ENCODE measurements around the gene IGSF23. TPM values are rescaled to one million over a fixed set of nuclear protein-coding genes. Genes with fewer than 3 reads are reported as not detected.

IGSF23 gene
- total and polyA plus RNA-seq, 7 donors = 0.23 to 0.30 TPM; not detected in 5

GRCh38 chr19:44660081-44660480, 46.7 kb downstream of the IGSF23 start:
- peaks cover 5% of the 10 kb centered on the region for H3K4me1 ChIP-seq
- DNase-seq = no peak
- H3K27ac ChIP-seq = no peak overlapping the region
- no peaks in the 10 kb centered on the region for H3K9me3 ChIP-seq
- H3K27me3 ChIP-seq (ENCODE audit: insufficient read depth in 3 of 3, low read length in 2 of 3) = no peaks in the 10 kb centered on the region
- H3K4me3 ChIP-seq = no peak overlapping the region
- intact Hi-C loops (cut with DNase I) = no loop called here
- ATAC-seq = no peak
- no peak for TF ChIP-seq CTCF (IDR thresholded peaks at IDR 0.05)
- H3K36me3 ChIP-seq (ENCODE audit: insufficient read depth in 1 of 2, low read depth in 1 of 2) = peaks cover 18 to 100% of the 10 kb centered on the region in 2 donors
- 86 to 94% (median 88%) methylated on average over 4 of the region's 4 CpGs for WGBS, 3 donors

- WGBS, 3 donors = 89 to 93% (median 91%) methylated on average over 11 of the region's 11 CpGs
- TF ChIP-seq CTCF (IDR thresholded peaks at IDR 0.05) = no peak
- no peaks in the 10 kb centered on the region for H3K27me3 ChIP-seq (ENCODE audit: insufficient read depth in 3 of 3, low read length in 2 of 3)
- no peak overlapping the region for H3K27ac ChIP-seq
- no peak overlapping the region for H3K4me3 ChIP-seq
- DNase-seq (no peak), ATAC-seq (no peak)
- peaks cover 15 to 95% of the 10 kb centered on the region in 2 donors for H3K36me3 ChIP-seq (ENCODE audit: insufficient read depth in 1 of 2, low read depth in 1 of 2)
- H3K9me3 ChIP-seq = no peaks in the 10 kb centered on the region
- intact Hi-C loops (cut with DNase I) = no loop called here
- H3K4me1 ChIP-seq = peaks cover 5% of the 10 kb centered on the region
Observed at GRCh38 chr19:44661205-44661604, 47.8 kb downstream of the IGSF23 start.

- Histone ChIP-seq H3K9me3 (no peaks in the 10 kb centered on the region), H3K4me3 (no peak overlapping the region)
- 55 to 71% (median 68%) methylated on average over 7 of the region's 7 CpGs for WGBS, 3 donors
Observed at GRCh38 chr19:44661904-44662303, 48.5 kb downstream of the IGSF23 start.

GRCh38 chr19:44662691-44663385, 49.5 kb downstream of the IGSF23 start:
- H3K4me3 ChIP-seq = no peak overlapping the region
- H3K9me3 ChIP-seq = no peaks in the 10 kb centered on the region
- intact Hi-C loops (cut with DNase I) = no loop called here
- H3K36me3 ChIP-seq (ENCODE audit: insufficient read depth in 1 of 2, low read depth in 1 of 2) = peaks cover 13 to 84% of the 10 kb centered on the region in 2 donors
- 41 to 65% (median 50%) methylated on average over 7 of the region's 7 CpGs for WGBS, 3 donors
- no peak for DNase-seq
- no peaks in the 10 kb centered on the region for H3K27me3 ChIP-seq (ENCODE audit: insufficient read depth in 3 of 3, low read length in 2 of 3)
- no peak overlapping the region for H3K27ac ChIP-seq
- TF ChIP-seq CTCF (IDR thresholded peaks at IDR 0.05) = no peak
- H3K4me1 ChIP-seq = no peaks in the 10 kb centered on the region
- no peak for ATAC-seq

More at GRCh38 chr19:44661904-44662303, 48.5 kb downstream of the IGSF23 start:
- TF ChIP-seq CTCF (IDR thresholded peaks at IDR 0.05) = no peak
- H3K27me3 ChIP-seq (ENCODE audit: insufficient read depth in 3 of 3, low read length in 2 of 3) = no peaks in the 10 kb centered on the region
- no peak overlapping the region for H3K27ac ChIP-seq
- intact Hi-C loops (cut with DNase I) = no loop called here
- peaks cover 5% of the 10 kb centered on the region for H3K4me1 ChIP-seq
- DNase-seq = no peak
- H3K36me3 ChIP-seq (ENCODE audit: insufficient read depth in 1 of 2, low read depth in 1 of 2) = peaks cover 13 to 94% of the 10 kb centered on the region in 2 donors
- ATAC-seq = no peak

GRCh38 chr19:44663996-44664395, 50.6 kb downstream of the IGSF23 start:
- H3K9me3 ChIP-seq = no peaks in the 10 kb centered on the region
- H3K4me1 ChIP-seq = no peaks in the 10 kb centered on the region
- intact Hi-C loops (cut with DNase I) = no loop called here
- WGBS, 3 donors = 95 to 98% (median 98%) methylated on average over 5 of the region's 5 CpGs
- H3K27ac ChIP-seq = no peak overlapping the region
- DNase-seq (no peak), ATAC-seq (no peak)
- H3K36me3 ChIP-seq (ENCODE audit: insufficient read depth in 1 of 2, low read depth in 1 of 2) = peaks cover 13 to 73% of the 10 kb centered on the region in 2 donors
- TF ChIP-seq CTCF (IDR thresholded peaks at IDR 0.05) = no peak
- H3K4me3 ChIP-seq = no peak overlapping the region
- H3K27me3 ChIP-seq (ENCODE audit: insufficient read depth in 3 of 3, low read length in 2 of 3) = no peaks in the 10 kb centered on the region

Data from psoas muscle (tissue), 8 donors.